Mucosa of descending colon (tissue), 3 donors: ENCODE measurements around the gene SET. TPM values are rescaled to one million over a fixed set of nuclear protein-coding genes. Genes with fewer than 3 reads are reported as not detected.
A peak's percentile ranks its signal among the peaks of the same experiment; 100 is the strongest.

Source experiments
- ATAC-seq: fragments of 200-7000 bp; cut with Tn5 transposase; one replicate; pipeline ENCODE4 v1.9.1; 2020; ENCODE audit warnings: mild to moderate bottlenecking, moderate library complexity
- DNase-seq, 3 donors: peaks; one replicate each; pipeline ENCODE4 v3.0.0-alpha.2; 2020
- H3K36me3 ChIP-seq: fragments of 200-600 bp; one replicate; pipeline ENCODE4 v1.8.0; 2021; ENCODE audit warnings: low read depth, mild to moderate bottlenecking
- H3K4me1 ChIP-seq: fragments of 200-600 bp; one replicate; pipeline ENCODE4 v1.8.0; 2021; ENCODE audit warnings: low read depth, mild to moderate bottlenecking
- H3K4me3 ChIP-seq: fragments of 200-600 bp; one replicate; pipeline ENCODE4 v1.8.0; 2021; ENCODE audit warnings: mild to moderate bottlenecking
- H3K9me3 ChIP-seq: fragments of 200-600 bp; one replicate; pipeline ENCODE4 v1.8.0; 2021; ENCODE audit warnings: mild to moderate bottlenecking
- CTCF ChIP-seq: fragments of 200-600 bp; IDR thresholded peaks from one replicate; pipeline ENCODE4 v1.8.0; 2022; ENCODE audit warnings: antibody characterized with exemption, mild to moderate bottlenecking
- intact Hi-C, 2 donors: fragments of 100-400 bp; cut with DNase I in 1 of 2; cut with micrococcal nuclease in 1 of 2; formaldehyde crosslinking; loops; one replicate each; pipeline versions ENCODE4 v1.11.0 to v1.11.1; 2022; cut with DNase I, micrococcal nuclease
- total RNA-seq, 3 donors: library from RNA; stranded (reverse); fragmentation: NEBNext Ultra II Directional in 2 of 3; extraction: Animal tissue kit (Norgen Biotek cat#: 25700) in 2 of 3; gene quantifications; one replicate each; pipeline versions ENCODE4 v1.2.1 to v1.2.4, GENCODE V29; 2021 to 2023
- donor health status: DM: no; HTN: no; CAD: no; lungs with moderate emphysema.
- donor health status: DM: no; HTN: no; CAD: no.
- donor health status: DM: no; HTN: yes; CAD: no.

SET gene
- total RNA-seq, 3 donors from 2014 or later, result 174 to 272 (median 212) TPM

GRCh38 chr9:128713411-128713780 lies 24.4 kb downstream of the SET start:
- DNase-seq, result peak in 1 of 3 donors; percentile 23
- H3K4me1 ChIP-seq, result no peaks in the 10 kb centered on the region
- intact Hi-C loops, result no loop called here
- TF ChIP-seq CTCF, result no peak
- no peak for ATAC-seq
- H3K36me3 ChIP-seq, result no peaks in the 10 kb centered on the region
- H3K4me3 ChIP-seq, result no peak overlapping the region
- H3K9me3 ChIP-seq, result no peaks in the 10 kb centered on the region

GRCh38 chr9:128713941-128714573 lies 25.0 kb downstream of the SET start:
- H3K9me3 ChIP-seq, result no peaks in the 10 kb centered on the region
- ATAC-seq (no peak), DNase-seq (peak in 1 of 3 donors; percentile 8)
- no peak overlapping the region for H3K4me3 ChIP-seq
- H3K4me1 ChIP-seq, result no peaks in the 10 kb centered on the region
- TF ChIP-seq CTCF, result no peak
- intact Hi-C loops, result no loop called here
- no peaks in the 10 kb centered on the region for H3K36me3 ChIP-seq

GRCh38 chr9:128714586-128715435 lies 25.8 kb downstream of the SET start:
- DNase-seq, result peak in 2 of 3 donors; percentile 19 to 20
- Histone ChIP-seq H3K4me1 (peaks cover 6% of the 10 kb centered on the region), H3K9me3 (no peaks in the 10 kb centered on the region), H3K4me3 (no peak overlapping the region), H3K36me3 (no peaks in the 10 kb centered on the region)
- ATAC-seq, result no peak
- no peak for TF ChIP-seq CTCF
- intact Hi-C loops, result no loop called here

- Histone ChIP-seq H3K36me3 (no peaks in the 10 kb centered on the region), H3K9me3 (no peaks in the 10 kb centered on the region), H3K4me1 (peaks cover 7% of the 10 kb centered on the region), H3K4me3 (no peak overlapping the region)
- DNase-seq (peak in 1 of 3 donors; percentile 16), ATAC-seq (no peak)
- intact Hi-C loops, result no loop called here
- no peak for TF ChIP-seq CTCF
Observed at GRCh38 chr9:128715436-128715750, 26.4 kb downstream of the SET start.

- Histone ChIP-seq H3K36me3 (no peaks in the 10 kb centered on the region), H3K9me3 (no peaks in the 10 kb centered on the region), H3K4me1 (peaks cover 7% of the 10 kb centered on the region), H3K4me3 (no peak overlapping the region)
- TF ChIP-seq CTCF, result no peak
- DNase-seq (peak in 2 of 3 donors; percentile 47 to 53), ATAC-seq (no peak)
- intact Hi-C loops, result no loop called here
Observed at GRCh38 chr9:128716581-128717254, 27.7 kb downstream of the SET start.
